NCI-H1092 treated with DMSO at 0.1 percent for 48 hours (cell line): ENCODE measurements around the gene WSCD1.

Source experiments
- DNase-seq: peaks from one replicate; lab custom pipeline; 2025; lab: John Stamatoyannopoulos, UW

WSCD1 gene

DNA sequence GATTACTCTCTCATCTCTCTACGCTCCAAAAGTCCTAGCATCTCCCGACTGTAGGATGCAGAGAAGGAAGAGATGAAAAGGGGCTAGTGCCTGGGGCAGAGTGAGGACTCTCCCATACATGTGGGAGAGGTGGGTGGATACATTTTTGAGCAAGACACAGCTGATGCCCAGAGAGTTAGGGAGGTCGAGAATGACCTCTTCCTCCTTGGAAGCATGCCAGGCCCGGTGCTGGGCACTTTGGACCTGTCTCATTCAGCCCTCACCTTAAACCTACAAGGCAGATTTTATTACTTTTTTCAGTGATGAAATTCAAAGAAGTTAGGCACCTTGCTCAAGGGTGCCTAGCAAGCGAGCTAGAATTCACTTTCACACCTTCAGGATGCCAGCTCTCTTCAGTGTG, 38.2 kb downstream of the WSCD1 start:
- no peak for DNase-seq

DNA sequence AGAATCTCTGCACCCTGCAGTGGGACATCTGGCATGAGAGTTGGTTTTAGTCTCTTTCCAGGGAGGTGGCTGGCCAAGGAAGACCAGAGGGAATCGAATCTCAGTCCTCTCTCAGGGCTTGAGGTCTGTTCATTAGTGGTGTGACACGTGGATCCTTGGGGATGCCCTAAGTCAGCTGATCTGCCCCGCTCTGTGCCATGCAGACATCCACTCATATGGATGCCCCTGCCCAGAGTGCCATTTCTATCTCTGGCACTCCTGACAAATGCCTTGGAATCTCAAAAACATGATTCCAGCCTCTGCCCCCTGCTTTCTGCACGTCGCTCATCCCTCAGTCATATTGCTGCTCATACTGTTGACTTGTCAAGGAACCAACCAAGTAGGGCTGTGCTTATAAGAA, 38.8 kb downstream of the WSCD1 start:
- no peak for DNase-seq

DNA sequence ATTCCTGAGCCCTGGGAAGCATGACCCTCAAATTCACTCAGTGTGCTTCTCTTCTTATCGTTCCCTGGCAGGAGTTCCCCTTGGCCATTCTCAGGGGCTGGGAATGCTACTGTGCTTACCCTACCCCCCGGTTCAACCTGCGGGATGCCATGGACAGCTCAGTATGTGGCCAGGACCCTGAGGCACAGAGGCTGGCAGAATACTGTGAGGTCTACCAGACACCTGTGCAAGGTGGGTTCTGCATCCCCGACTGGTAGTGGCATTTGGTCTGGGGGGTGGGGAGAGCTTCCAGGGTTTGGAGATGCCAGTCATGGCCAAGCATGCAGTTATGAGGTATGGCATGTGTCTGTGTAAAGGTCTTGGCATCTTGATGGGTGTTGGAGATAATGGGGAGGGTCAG, 39.4 kb downstream of the WSCD1 start:
- no peak for DNase-seq

DNA sequence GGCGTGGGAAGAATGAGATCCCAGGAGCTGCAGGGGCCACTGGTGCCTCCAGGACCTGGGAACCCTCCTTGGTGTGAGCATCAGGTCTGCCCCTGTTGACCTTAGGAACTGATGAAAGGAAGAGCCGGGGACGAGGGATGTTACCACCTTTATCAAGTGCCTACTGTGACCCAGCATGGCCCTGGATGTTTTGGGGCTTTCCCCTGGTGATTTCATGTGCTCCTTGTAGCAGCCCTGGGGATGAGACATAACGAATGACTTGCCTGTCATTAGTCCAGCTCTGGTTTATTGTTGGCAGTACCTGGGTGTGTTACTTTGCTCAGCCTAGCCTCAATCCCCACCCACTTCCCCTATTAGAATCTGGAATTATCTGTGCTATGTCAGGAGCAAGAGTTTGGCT, 39.9 kb downstream of the WSCD1 start:
- DNase-seq: no peak

DNA sequence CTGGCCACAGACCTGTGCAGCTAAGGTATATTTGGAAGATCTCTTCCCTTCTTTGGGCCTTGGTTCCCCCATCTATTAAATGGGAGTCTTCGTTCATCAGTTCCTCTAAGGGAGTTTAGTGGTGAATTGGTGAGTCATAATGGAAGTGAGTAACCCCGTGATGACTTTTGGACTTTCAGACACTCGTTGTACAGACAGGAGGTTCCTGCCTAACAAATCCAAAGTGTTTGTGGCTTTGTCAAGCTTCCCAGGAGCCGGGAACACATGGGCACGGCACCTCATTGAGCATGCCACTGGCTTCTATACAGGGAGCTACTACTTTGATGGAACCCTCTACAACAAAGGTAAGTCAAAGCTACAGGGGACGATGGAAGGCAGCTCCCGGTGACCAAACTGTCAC, 40.4 kb downstream of the WSCD1 start:
- no peak for DNase-seq

DNA sequence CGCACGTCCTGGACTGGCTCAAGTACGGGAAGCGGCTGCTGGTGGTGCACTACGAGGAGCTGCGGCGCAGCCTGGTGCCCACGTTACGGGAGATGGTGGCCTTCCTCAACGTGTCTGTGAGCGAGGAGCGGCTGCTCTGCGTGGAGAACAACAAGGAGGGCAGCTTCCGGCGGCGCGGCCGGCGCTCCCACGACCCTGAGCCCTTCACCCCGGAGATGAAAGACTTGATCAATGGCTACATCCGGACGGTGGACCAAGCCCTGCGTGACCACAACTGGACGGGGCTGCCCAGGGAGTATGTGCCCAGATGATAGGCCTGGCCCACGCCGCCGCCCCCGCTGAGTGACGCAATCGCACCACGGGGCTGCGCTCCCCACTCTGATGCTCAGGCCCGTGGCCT, 50.2 kb downstream of the WSCD1 start:
- no peak for DNase-seq

DNA sequence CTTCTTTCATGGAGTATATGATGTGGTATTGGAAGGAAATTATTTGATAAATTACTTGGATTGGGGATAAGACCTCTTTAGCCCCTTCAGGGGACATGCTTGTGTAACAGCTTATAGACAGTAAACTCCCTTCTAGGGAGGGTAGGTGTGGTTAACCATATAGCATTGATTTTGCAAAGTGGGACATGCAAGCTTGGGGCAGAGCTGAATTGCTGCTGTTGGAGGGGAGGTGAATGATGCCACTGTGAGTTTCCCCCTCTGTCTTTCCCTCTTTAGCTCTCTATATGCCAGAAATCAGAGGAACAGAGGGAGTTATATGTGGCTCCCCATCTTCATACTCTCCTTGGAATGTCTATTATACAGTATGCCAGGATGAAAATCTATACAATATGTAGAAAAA, 54.7 kb downstream of the WSCD1 start:
- no peak for DNase-seq

DNA sequence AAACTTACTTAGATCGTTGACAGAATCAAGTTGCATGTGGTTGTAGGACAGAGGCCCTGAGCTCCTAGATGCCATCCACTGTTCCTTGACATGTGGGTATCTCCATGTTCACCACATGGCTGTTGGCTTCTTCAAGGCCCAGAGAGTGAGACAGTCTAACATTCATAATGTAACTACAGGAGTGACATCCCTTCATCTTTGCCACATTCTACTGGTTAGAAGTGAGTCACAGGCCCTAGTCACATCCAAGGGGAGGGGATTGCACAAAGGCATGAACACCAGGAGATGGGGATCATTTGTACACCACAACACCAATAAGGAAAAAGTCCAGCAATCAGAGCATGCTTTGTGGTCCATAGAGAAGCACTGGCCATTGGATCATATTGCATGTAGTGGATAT, 56.6 kb downstream of the WSCD1 start:
- DNase-seq: no peak

DNA sequence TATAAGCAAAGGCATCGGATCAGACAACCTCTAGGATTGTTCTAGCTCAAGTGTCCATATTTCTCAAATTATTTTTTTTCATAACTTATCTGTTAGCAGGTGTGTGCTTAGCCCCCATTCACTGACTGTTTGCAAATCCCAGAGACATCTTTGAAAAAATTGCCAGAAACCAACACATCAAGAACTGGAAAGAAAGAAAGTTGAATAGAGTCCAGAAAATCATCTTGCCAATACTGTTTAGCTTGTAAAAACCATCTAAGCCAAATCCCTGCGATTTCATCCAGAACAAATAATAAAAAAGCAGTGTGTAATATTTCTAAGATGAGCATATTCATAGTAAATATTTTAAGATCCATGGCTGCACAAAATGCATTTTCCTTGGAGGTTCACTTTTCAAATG, 64.5 kb downstream of the WSCD1 start:
- no peak for DNase-seq

DNA sequence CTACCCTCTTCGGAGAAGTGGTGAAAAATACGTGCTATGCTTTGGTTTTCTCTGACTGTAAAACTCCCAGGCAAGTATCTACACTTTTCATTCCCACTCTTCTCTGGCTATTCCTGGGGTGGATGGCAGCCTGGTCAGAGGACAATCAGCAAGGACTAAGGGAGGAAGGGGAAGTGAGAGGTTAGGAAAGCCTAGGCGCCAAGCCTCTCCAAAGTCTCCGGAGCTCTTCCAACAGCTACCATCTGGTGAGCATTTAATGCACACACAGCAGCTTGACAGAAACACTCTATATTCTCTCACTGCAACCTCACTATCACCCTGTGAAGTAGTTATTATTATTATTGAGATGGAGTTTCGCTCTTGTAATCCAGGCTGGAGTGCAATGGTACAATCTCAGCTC, 65.1 kb downstream of the WSCD1 start:
- DNase-seq: no peak

DNA sequence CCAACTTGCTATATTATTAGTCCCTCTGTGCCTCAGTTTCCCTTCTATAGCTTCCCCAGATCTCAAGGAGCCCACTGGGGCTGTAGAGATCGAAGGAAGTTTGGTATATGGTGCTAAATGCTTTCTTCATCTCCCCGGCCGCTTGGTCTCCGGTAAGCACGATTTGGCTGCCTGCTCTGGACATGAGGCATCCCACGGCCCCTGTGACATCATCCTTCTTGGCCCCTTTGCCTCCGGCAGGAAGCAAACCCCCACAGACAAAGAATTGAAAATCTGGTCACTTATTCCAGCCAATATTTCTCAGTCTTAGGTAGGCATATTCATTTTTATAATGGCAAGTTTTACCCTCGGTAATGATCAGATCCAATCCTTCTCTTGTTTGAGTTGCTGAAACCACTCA, 65.8 kb downstream of the WSCD1 start:
- DNase-seq: no peak

DNA sequence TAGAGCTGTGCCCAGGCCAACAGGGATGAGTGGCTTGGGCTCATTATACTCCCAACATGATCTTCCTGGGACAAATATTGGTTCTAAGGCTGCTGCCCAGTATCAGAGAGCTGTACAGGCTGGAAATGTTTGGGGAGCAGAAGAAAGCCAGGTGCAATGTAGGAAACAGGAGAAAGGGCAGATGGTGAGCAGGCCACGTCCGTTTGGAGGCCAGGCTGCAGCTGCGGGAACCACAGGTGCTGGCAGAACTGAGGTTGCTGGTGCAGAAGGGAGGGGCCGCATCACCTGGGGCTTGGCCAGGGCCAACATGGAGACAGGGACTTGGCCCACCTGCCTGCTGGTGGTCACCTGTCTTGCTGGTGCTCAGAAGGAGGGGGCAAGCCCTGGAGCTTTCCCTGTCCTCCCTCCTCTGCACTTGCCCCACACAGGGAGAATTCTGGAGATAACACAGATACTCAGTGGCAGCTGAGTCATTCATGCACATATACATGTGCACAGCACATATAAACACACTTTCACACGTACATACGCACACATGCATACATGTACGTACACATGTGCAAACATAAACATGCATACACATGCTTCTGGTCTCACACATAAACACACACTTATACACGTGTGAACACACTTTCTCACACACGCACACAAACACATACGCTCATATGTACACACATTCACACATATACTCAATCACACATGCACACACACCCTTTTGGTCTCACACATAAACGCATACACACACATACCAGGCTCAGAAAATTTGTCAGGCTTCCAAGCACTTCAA, 67.7 kb downstream of the WSCD1 start:
- no peak for DNase-seq

DNA sequence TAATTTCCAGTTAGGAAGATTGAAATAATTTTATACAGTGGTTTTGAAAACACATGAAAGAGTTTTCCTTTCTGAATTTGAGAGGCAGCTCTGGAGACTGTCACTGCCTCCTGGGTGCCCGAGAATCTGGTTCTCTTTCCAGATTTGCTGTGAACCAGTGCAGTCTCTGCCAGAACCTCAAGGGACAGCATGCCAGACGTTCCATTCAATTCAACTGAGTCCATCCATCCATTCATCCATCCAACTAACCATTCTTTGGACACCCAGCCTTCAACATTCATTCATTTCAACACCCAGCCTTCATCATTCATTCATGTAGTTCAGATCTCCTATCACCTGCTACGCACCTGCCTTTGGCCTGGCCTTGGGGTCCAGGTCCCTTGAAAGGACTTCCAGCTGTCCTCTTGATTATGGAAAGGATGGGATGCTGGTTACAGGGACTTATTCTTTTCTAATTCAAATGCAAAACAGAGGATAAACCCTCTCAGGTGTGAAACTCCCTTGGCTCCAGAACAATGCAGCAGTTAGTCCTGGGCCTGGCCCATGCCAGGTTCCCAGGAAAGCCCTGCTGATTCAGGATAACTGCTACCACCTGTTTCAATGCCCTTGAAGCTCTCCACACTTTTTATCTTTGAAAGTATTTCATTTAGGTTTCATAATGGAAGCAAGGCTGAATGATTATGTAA, 68.7 kb downstream of the WSCD1 start:
- no peak for DNase-seq

DNA sequence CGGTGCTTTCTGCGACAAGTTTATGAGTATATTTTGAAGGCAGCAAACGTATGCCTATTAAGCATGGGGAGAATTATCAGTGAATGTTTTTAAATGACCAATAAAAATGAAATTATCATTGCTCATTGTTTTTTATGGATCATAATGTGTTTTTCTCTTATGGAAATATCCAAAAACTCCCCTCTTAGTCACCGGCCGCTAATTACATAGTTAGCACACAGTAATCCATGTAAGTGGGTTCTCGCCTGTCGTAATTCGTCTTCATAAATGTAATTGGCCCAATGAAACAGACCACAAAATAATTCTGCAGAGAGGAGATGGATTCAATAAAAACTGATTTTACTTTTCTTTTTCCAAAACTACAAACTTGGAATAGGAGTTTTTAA, 69.3 kb downstream of the WSCD1 start:
- DNase-seq: no peak

DNA sequence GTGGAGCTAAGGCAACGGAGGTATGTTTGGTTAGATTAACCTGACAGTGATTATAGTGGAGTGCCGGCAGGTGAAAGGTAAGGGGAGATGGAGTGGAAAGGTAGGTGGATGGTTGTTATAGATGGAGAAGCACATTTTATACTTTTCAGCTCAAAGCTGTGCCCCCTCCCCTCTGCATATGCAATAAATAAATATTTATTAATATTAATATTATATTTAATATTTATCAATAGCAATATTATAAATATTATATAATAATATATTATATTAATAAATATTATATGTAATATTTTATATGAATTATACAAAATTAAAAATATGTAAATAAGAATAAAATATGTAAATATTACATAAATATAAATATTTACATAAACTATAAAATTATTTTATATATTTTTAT, 70.0 kb downstream of the WSCD1 start:
- no peak for DNase-seq

DNA sequence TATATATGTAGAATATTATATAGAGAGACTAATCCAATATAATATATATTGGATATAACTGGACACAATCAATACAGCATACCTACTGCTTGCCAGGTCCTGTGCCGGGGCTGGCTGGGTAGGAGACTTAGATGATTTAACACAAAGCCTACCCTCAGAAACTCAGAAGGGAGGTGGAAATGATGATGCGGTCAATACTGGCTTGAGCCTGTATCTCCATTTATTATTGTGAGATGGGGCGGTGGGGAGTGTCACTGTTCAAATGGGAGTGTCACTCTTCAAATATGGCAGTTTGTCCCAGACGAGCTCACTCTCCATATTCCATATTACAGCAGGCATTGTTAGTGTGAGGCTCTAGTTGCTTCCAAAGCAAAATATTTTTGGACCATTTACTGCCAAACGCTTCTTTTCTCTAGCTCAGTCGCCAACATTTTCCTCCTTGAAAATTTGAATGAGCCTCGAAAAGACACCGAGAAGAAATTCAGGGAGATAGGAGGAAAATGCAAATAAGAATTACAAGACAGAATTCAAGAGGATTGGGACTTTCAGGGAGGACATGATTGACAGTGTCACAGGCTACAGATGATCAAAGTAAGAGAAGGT, 70.7 kb downstream of the WSCD1 start:
- no peak for DNase-seq

DNA sequence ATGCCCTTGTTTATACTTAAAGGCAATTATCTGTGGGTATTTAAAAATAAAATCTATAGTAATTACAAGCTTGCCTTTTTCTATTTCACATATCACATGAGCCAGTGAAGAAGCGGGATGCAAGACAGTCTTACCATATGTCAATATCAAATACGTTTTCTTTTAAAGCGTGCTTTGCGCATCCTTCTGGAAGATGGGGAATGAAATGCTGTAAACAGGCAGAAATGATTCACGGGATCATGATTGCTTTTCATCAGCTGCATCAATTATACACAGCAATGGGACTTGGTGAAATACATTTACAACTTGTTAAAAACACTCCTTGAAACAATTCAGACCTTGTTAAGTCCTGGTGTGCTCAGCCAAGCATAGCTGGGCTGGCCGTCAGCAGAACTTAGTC, 72.5 kb downstream of the WSCD1 start:
- DNase-seq: no peak

DNA sequence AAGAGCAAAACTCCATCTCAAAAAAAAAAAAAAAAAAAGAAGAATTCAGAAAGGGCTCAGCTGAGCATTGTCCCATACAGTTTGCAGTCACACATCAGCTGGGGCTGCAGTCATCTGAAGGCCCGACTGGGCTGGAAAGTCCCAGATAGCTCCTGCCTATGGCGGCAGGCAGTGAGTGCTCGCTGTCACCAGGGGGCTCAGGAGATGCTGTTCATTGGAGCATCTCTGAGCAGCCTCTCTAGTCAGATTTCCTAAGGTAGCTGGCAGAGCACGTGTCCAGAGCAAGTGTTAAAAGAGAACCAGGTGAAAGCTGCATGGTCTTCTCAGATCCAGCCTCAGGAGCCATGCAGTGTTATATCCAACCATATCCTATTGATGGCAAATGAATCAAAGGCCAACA, 75.8 kb downstream of the WSCD1 start:
- no peak for DNase-seq

DNA sequence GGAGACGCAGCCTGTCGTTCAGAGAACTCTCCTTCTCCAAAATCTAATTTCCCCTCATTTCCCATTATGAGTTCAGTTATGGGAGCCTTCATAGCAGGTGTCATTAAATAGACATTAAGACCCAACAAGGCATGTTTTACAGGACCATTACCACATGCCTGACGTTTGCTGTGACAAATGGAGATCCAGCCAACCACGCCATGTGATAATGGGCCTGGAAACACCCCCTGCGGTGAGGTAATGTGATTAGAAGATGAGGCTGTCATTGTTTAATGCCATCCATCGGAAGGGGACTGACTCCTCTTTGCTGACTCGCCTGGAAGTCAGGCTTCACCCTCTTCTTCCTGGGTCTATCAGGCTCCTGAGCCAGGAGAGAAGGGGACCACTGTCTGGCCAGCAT, 76.9 kb downstream of the WSCD1 start:
- DNase-seq: no peak

DNA sequence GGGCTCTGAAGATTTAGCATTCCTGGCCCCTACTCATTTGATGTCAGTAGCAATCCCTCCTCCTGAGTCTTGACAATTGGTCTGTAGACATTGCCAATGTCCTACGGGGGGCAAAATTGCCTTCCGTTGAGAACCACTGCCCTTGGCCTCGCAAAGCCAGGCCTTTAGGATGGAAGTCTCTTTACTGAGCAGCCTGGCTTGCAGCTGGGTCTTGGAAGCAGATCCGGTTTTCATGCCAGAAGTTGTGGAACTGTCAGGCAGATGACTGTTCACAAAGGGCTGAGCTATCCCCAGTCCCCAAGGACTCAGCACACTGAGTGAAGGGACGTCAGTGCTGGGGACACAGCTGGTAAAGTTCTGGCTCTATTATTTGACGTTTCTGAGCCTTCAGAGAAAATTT, 83.2 kb downstream of the WSCD1 start:
- no peak for DNase-seq

DNA sequence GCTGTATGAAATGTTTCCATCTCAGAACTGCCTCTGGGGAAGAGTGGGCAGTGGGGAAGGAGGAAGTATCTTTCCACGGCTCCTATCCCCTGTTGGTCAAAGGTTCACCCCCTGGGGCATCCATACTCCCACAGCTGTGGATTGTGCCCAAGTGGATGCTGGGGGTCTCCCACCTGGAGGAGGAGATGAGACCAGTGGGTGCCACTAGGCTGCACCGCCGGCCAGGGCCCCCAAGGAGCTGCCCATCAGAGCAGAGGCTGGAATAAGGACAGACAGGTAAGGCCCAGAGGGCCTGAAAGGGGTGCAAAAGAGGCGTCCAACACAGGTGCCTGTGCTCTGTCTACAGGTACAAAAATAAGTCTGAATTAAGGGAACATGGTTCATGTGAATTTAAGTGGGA, 87.5 kb downstream of the WSCD1 start:
- no peak for DNase-seq

DNA sequence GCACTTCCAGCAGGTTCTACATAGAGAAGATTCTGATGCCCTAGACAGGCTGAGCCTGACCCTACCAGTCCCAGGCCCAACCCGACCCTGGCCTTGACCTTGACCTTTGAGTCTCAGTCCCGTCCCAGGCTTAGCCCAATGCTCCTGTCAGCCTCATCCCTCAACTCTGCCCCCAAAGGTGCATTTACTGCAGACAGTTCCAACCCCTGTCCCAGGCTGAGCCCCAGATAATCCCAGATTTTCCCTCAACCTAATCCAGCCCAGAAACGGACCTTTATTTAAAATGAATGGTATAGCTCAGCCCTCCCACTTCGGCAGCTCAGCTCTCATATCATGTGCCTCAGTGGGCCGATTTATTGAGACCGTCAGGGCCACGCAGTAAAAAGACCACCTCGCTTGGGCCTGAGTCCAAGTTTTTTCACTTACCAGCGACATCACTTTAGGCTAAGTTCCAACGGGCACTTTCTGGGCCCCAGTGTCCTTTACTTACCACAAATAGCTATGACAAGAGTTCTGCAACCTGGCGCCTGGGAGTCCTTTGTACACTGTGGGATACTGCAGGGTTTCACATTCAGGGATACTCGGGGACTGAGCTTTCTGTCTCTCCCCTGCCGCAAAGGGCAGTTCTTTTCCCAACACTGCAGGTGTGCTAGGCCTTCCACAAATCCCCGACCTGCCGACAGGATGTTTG, 89.5 kb downstream of the WSCD1 start:
- DNase-seq: no peak

DNA sequence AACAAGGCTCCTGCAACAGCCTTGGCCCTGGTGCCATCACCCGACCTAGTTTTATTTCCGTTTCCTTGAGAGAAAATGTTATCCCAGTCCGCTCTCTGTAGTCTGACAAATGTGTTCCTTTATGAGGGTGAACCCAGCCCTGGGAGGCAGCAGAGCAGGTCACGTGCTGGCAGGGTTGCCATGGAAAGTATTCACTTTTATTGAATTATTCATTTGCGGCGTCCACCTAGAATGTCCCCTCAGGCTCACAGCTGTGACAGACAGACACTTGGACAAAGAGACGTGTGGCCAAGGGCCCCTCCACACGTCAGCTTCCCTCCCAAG, 90.0 kb downstream of the WSCD1 start:
- DNase-seq: no peak
